ENCODE data around the gene TXNL1. TPM values are rescaled to one million over a fixed set of nuclear protein-coding genes. Genes with fewer than 3 reads are reported as not detected.

Gene TXNL1
- total RNA-seq, 1 donor from 2014 or later: 74.0 TPM

DNA sequence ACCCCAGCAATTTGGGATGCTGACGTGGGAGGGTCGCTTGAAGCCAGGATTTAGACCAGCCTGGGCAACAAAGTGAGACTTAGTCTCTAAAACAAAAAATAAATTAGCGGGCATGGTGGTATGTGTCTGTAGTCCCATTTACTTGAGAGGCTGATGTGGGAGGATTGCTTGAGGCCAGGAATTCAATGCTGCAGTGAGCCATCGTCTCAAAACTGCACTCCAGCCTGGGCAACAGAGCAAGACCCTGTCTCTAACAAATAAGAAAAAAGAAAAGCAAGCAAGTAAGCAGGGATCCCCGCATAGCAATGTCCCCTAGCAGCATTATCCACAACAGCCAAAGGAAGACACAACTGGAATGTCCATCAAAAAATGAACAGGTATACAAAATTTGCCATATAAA is 3.4 kb downstream of the TXNL1 start:
- no peaks in the 10 kb centered on the region for H3K9me3 Mint-ChIP-seq (ENCODE audit: unreplicated experiment)
- TF ChIP-seq, protein P1, sequence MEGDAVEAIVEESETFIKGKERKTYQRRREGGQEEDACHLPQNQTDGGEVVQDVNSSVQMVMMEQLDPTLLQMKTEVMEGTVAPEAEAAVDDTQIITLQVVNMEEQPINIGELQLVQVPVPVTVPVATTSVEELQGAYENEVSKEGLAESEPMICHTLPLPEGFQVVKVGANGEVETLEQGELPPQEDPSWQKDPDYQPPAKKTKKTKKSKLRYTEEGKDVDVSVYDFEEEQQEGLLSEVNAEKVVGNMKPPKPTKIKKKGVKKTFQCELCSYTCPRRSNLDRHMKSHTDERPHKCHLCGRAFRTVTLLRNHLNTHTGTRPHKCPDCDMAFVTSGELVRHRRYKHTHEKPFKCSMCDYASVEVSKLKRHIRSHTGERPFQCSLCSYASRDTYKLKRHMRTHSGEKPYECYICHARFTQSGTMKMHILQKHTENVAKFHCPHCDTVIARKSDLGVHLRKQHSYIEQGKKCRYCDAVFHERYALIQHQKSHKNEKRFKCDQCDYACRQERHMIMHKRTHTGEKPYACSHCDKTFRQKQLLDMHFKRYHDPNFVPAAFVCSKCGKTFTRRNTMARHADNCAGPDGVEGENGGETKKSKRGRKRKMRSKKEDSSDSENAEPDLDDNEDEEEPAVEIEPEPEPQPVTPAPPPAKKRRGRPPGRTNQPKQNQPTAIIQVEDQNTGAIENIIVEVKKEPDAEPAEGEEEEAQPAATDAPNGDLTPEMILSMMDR (IDR thresholded peaks at IDR 0.05; ENCODE audit: unreplicated experiment): no peak
- peaks cover 12% of the 10 kb centered on the region for H3K36me3 Mint-ChIP-seq (ENCODE audit: low read depth, unreplicated experiment)
- H3K27me3 Mint-ChIP-seq (ENCODE audit: unreplicated experiment): peaks cover 3% of the 10 kb centered on the region
- H3K4me1 Mint-ChIP-seq (ENCODE audit: unreplicated experiment): peaks cover 21% of the 10 kb centered on the region
- H3K27ac Mint-ChIP-seq (ENCODE audit: unreplicated experiment): no peak overlapping the region
- no peak overlapping the region for H3K4me3 Mint-ChIP-seq (ENCODE audit: unreplicated experiment)
- DNase-seq (ENCODE audit: low spot score): no peak

DNA sequence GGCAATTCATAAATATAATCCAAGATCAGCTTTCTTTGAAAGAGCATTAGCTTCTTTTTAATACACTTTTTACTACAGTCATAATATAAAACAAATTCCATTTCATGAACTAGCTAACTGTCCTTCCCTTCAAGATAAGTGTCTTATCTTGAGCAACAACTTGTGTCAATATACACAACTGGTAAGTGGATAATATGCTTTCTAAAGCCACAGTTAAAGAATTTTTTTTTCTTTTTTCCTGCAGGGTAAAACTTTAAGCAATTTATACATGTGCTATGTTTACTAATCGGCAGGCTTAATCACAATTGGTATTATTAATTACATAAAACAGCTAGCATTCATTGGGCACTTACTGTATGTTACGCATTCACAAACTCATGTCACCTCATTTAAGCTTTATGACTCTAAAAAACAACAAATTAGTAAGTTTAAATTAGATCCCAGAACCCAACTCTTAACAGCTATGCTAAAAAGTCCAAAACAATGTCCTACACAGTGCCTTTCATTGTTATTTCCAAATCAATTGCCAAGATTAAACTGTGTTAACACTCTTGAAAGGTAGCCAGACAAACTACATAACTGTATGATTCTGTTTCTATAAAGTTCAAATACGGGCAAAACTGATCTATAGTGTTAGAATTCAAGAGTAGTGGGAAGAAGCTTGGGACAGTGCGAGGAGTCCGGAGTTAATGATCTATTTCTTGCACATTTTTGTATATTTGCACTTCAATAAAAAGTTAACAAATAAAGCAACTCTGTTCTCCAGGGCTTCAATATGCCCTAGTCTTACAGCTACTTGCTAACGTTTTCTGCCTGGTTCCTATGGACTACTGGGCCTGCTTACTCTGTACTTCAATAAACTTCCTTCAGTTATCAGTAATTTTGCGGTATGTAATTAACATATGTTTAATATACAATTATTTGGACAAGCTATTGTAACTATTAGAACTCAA is 6.0 kb downstream of the TXNL1 start:
- H3K4me3 Mint-ChIP-seq (ENCODE audit: unreplicated experiment): no peak overlapping the region
- H3K36me3 Mint-ChIP-seq (ENCODE audit: low read depth, unreplicated experiment): peaks cover 8% of the 10 kb centered on the region
- H3K27me3 Mint-ChIP-seq (ENCODE audit: unreplicated experiment): no peaks in the 10 kb centered on the region
- H3K9me3 Mint-ChIP-seq (ENCODE audit: unreplicated experiment): no peaks in the 10 kb centered on the region
- no peak for DNase-seq (ENCODE audit: low spot score)
- TF ChIP-seq, protein P1 (IDR thresholded peaks at IDR 0.05; ENCODE audit: unreplicated experiment): no peak
- peaks cover 3% of the 10 kb centered on the region for H3K4me1 Mint-ChIP-seq (ENCODE audit: unreplicated experiment)
- peak overlapping the region; percentile 30 for H3K27ac Mint-ChIP-seq (ENCODE audit: unreplicated experiment)

DNA sequence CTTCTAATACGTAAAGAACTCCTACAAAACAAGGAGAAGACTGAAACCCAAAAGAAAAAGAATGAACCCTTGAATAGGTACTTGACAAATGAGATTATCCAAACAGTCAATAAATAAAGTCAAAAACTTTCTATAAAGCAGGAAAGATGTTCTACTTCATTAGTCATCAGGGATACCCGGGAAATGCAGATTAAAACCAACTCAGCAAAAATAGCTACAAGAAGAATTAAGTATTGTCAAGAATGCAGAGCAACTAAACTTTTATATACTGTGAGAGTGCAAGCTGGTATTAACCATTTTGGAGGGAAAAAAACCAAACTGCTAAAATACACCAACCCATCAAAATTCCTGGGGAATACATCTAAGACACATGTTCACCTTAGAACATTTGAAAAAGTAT is 10.4 kb downstream of the TXNL1 start:
- H3K36me3 Mint-ChIP-seq (ENCODE audit: low read depth, unreplicated experiment): no peaks in the 10 kb centered on the region
- H3K9me3 Mint-ChIP-seq (ENCODE audit: unreplicated experiment): no peaks in the 10 kb centered on the region
- TF ChIP-seq, protein P1 (IDR thresholded peaks at IDR 0.05; ENCODE audit: unreplicated experiment): no peak
- no peak overlapping the region for H3K27ac Mint-ChIP-seq (ENCODE audit: unreplicated experiment)
- no peaks in the 10 kb centered on the region for H3K27me3 Mint-ChIP-seq (ENCODE audit: unreplicated experiment)
- no peak for DNase-seq (ENCODE audit: low spot score)
- no peaks in the 10 kb centered on the region for H3K4me1 Mint-ChIP-seq (ENCODE audit: unreplicated experiment)
- H3K4me3 Mint-ChIP-seq (ENCODE audit: unreplicated experiment): no peak overlapping the region

GRCh38 chr18:56615738-56616520 is 22.5 kb downstream of the TXNL1 start:
- TF ChIP-seq, protein P1 (IDR thresholded peaks at IDR 0.05; ENCODE audit: unreplicated experiment): no peak
- Mint-ChIP-seq H3K4me1 (ENCODE audit: unreplicated experiment) (no peaks in the 10 kb centered on the region), H3K4me3 (ENCODE audit: unreplicated experiment) (no peak overlapping the region), H3K27me3 (ENCODE audit: unreplicated experiment) (no peaks in the 10 kb centered on the region), H3K27ac (ENCODE audit: unreplicated experiment) (no peak overlapping the region), H3K36me3 (ENCODE audit: low read depth, unreplicated experiment) (peaks cover 3% of the 10 kb centered on the region), H3K9me3 (ENCODE audit: unreplicated experiment) (no peaks in the 10 kb centered on the region)
- DNase-seq (ENCODE audit: low spot score): no peak
